ENCODE measurements around the gene DIDO1.

Gene DIDO1

DNA sequence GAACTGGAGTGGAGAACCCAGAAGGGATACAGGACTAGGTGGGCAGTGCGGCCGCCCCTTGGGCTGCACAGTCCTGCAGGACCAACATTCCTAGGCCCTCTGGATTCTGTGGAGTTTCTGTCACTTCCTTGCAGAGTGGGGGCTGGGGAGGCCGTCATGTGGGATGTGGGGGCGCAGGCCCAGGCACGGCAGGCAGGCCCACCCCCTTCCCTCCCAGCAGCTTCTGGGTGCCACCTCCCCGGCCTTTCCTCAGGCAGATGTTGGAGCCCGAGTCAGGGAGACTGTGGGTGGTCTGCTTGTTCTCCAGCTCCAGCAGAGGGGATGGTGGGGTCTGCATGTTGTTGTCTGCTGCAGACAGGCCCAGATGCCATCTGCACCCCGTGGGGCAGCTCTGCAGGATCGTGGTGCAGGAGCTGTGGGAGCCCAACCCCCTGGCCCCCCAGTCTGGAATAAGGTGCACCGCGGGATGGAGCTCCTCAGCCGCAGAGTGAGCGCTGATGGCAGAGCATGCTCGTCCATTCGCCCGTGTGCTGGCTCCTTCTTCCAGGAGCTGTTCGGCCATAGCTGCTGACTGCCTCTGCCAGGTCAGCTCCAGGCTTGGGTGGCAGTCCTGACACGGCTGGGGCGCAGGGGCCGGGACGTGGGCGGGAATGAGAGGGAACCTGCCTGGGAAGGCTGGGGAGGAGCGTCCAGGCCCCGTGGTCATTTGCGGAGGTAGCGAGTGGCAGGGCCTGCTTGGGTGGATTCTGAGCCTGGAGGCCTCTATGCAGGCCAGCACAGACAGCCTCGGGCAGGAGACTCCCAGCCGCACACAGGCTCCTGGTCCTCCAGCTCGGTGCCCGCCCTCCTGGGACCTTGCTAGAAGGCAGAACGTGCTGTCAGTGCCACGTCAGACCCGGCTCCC lies 44.3 kb upstream of the DIDO1 start:
- no peaks in the 10 kb centered on the region for H3K36me3 ChIP-seq
- H3K4me3 ChIP-seq (ENCODE audit: low read depth, low read length): no peak overlapping the region
- H3K27me3 ChIP-seq: peaks cover 32% of the 10 kb centered on the region
- TF ChIP-seq, protein P1, sequence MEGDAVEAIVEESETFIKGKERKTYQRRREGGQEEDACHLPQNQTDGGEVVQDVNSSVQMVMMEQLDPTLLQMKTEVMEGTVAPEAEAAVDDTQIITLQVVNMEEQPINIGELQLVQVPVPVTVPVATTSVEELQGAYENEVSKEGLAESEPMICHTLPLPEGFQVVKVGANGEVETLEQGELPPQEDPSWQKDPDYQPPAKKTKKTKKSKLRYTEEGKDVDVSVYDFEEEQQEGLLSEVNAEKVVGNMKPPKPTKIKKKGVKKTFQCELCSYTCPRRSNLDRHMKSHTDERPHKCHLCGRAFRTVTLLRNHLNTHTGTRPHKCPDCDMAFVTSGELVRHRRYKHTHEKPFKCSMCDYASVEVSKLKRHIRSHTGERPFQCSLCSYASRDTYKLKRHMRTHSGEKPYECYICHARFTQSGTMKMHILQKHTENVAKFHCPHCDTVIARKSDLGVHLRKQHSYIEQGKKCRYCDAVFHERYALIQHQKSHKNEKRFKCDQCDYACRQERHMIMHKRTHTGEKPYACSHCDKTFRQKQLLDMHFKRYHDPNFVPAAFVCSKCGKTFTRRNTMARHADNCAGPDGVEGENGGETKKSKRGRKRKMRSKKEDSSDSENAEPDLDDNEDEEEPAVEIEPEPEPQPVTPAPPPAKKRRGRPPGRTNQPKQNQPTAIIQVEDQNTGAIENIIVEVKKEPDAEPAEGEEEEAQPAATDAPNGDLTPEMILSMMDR (IDR thresholded peaks at IDR 0.05; ENCODE audit: low read depth, low read length): no peak
- H3K9me3 ChIP-seq: no peaks in the 10 kb centered on the region
- DNase-seq: no peak
- H3K4me1 ChIP-seq: no peaks in the 10 kb centered on the region; the same call in 1 of the 2 replicates

DNA sequence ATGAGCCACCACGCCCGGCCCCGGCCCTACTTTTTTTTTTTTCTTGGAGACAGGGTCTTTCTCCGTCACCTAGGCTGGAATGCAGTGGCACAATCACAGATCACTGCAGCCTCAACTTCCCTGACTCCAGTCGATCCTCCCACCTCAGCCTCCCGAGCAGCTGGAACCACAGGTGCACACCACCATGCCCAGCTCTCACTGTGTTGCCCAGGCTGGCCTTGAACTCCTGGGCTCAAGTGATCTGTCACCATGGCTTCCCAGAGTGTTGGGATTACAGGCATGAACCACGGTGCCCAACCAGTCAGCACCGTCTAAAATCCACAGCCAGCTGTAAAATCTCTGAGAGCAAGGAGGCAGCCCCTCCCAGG lies 43.6 kb upstream of the DIDO1 start:
- Histone ChIP-seq H3K4me3 (ENCODE audit: low read depth, low read length) (no peak overlapping the region), H3K9me3 (no peaks in the 10 kb centered on the region), H3K4me1 (no peaks in the 10 kb centered on the region; the same call in 1 of the 2 replicates), H3K27me3 (peaks cover 26% of the 10 kb centered on the region), H3K36me3 (no peaks in the 10 kb centered on the region)
- TF ChIP-seq, protein P1 (IDR thresholded peaks at IDR 0.05; ENCODE audit: low read depth, low read length): no peak
- DNase-seq: no peak

DNA sequence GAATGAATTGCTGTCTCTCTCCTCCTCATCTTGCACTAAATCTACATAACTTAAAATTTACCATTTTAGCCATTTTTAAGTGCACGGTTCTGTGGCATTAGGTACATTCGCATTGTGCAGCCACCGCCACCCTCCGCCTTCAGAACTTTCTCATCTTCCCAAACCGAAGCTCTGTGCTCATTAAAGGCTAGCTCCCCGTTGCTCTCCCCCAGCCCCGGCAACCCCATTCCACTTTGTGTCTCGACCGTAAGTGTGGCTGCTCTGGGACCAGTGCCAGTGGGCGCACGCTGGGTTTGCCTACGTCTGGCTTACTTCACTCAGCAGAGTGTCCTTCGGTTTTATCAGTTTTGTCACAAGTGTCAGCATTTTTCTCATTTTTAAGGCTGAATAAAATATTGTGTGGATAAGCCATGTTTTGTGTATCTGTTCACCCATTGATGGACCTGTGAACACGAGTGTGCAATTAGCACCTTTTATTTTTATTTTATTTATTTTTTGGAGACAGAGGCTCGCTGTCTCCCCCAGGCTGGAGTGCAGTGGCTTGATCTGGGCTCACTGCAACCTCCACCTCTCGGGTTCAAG lies 43.0 kb upstream of the DIDO1 start:
- TF ChIP-seq, protein P1 (IDR thresholded peaks at IDR 0.05; ENCODE audit: low read depth, low read length): no peak
- Histone ChIP-seq H3K4me1 (no peaks in the 10 kb centered on the region; the same call in 1 of the 2 replicates), H3K4me3 (ENCODE audit: low read depth, low read length) (no peak overlapping the region), H3K36me3 (no peaks in the 10 kb centered on the region), H3K9me3 (no peaks in the 10 kb centered on the region), H3K27me3 (peaks cover 19% of the 10 kb centered on the region)
- no peak for DNase-seq

DNA sequence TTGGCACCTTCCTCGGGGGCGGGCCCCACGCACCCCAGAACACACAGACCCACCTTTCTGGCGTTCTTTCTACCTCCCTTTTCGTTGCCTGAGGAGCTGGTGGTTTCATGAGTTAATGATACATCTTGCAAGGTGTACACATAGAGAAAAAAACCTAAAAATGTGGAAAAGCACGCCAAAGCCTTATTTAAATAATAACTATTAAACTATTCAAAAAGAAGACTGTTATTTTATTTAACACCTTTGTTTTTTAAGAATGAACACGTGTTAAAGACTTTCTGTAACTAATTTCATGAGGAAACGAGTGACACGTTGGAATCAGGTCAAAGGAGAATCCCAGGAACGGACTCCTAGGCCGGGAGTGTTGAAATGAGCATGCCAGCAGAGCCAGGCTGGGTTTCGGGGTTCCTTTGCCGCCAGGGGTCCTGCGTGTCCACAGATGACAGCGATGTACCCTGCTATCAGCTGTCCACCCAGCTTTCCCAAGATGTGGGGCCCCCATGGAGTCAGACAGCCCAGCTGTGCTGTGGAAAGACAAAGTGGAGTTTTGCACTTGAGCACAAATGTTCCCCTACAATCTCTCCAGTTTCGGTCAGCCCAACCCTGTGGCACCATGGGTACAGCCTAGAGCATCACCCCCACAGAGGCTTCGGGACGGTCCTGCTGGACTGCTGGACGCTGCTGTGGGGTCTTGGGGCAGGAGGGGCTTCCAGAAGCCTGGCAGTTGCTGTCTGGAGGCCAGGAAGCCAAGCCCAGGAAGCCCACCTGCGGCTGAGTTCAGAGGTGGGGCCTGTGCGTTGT lies 42.3 kb upstream of the DIDO1 start:
- DNase-seq: no peak
- TF ChIP-seq, protein P1 (IDR thresholded peaks at IDR 0.05; ENCODE audit: low read depth, low read length): no peak
- peaks cover 12% of the 10 kb centered on the region for H3K27me3 ChIP-seq

DNA sequence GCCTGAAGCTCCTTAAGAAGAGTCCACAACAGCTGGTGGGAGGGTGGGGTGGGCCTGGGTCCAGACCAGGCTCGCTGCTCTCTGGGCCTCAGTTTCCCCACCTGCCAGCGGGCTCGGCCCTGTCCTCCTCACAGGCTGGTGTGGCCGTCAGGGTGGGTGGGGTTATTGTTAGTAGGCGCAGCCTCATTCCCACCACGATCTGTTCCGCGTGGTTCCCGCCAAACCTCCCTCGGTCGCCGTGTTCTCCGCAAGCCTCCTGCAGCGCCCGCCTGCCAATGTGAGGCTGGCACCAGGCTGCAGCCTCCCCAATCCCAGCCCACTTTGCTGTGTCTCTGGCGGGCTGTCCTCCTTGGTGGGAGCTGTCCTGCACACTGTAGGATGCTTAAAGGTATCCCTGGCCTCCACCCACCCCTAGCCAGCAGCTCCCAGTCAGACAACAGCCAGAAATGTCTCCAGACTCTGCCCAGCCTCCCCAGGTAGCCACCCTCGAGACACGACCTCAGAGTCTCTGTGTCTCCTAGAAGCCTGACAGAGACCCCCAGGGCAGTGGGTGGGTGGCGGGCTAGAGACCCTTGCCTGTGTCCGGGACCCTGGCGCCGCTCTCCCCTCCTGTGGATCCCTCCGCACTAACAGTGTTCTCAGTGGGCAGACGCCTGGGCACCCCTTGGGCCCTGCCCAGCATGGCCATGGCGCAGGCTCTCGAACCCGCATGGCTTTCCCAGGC lies 41.5 kb upstream of the DIDO1 start:
- no peak overlapping the region for H3K4me3 ChIP-seq (ENCODE audit: low read depth, low read length)
- TF ChIP-seq, protein P1 (IDR thresholded peaks at IDR 0.05; ENCODE audit: low read depth, low read length): no peak
- no peaks in the 10 kb centered on the region for H3K36me3 ChIP-seq
- H3K4me1 ChIP-seq: no peaks in the 10 kb centered on the region; the same call in 1 of the 2 replicates
- DNase-seq: no peak
- peaks cover 4% of the 10 kb centered on the region for H3K27me3 ChIP-seq
- H3K9me3 ChIP-seq: no peaks in the 10 kb centered on the region

More for the DNA sequence above, 42.3 kb upstream of the DIDO1 start:
- Histone ChIP-seq H3K36me3 (no peaks in the 10 kb centered on the region), H3K4me1 (no peaks in the 10 kb centered on the region; the same call in 1 of the 2 replicates), H3K4me3 (ENCODE audit: low read depth, low read length) (no peak overlapping the region), H3K9me3 (no peaks in the 10 kb centered on the region)

All from BE2C (cell line).